ENCODE data around the gene OTP.
"Not testable (repeated sequence)": the region's sequence is repeated elsewhere in the genome, so short reads cannot be mapped to it uniquely, and the experiment has no call there.

Gene OTP

GRCh38 chr5:77608927-77609326, 29.6 kb downstream of the OTP start:
- DNase-seq (ENCODE audit: low spot score) = not testable (repeated sequence)

GRCh38 chr5:77607324-77607723, 31.2 kb downstream of the OTP start:
- DNase-seq (ENCODE audit: low spot score) = no peak

- DNase-seq (ENCODE audit: low spot score) = no peak
These were observed 32.2 kb downstream of the OTP start for GRCh38 chr5:77606279-77606678.

GRCh38 chr5:77599679-77600078, 38.8 kb downstream of the OTP start:
- DNase-seq (ENCODE audit: low spot score) = no peak

- DNase-seq (ENCODE audit: low spot score) = no peak
These were observed 48.2 kb downstream of the OTP start for GRCh38 chr5:77590347-77590746.

- DNase-seq (ENCODE audit: low spot score) = no peak
These were observed 50.3 kb downstream of the OTP start for GRCh38 chr5:77588175-77588574.

GRCh38 chr5:77586101-77586500, 52.4 kb downstream of the OTP start:
- DNase-seq (ENCODE audit: low spot score) = no peak

- not testable (repeated sequence) for DNase-seq (ENCODE audit: low spot score)
These were observed 56.4 kb downstream of the OTP start for GRCh38 chr5:77582143-77582542.
